Renal cortical epithelial cell (primary cell): ENCODE measurements around the gene MLH1. TPM values are rescaled to one million over a fixed set of nuclear protein-coding genes. Genes with fewer than 3 reads are reported as not detected.

Source experiments
- DNase-seq: peaks from one replicate; pipeline ENCODE4 v3.0.0-alpha.2; 2011; ENCODE audit warnings: low read depth
- total RNA-seq: library from RNA; depleted of rRNA; stranded (reverse); fragments of >200 nt; gene quantifications from 2 replicates; pipeline ENCODE4 v1.2.3, GENCODE V29; 2014

Gene MLH1
- total RNA-seq, 1 donor from 2014 or later: 41.9 TPM

- no peak for DNase-seq
Observed at GRCh38 chr3:36973139-36973538, 20.2 kb upstream of the MLH1 start.

- no peak for DNase-seq
Observed at GRCh38 chr3:36981006-36981405, 12.3 kb upstream of the MLH1 start.

GRCh38 chr3:36988356-36988755, 5.0 kb upstream of the MLH1 start:
- no peak for DNase-seq

- DNase-seq: no peak
Observed at GRCh38 chr3:36989005-36989404, 4.3 kb upstream of the MLH1 start.

GRCh38 chr3:36989568-36989967, 3.8 kb upstream of the MLH1 start:
- peak; percentile 9 for DNase-seq

- DNase-seq: no peak
Observed at GRCh38 chr3:36991147-36991546, 2.2 kb upstream of the MLH1 start.

GRCh38 chr3:36991923-36992805, 1.2 kb upstream of the MLH1 start:
- DNase-seq: peak; percentile 61

GRCh38 chr3:36992806-36993325, 452 bp upstream of the MLH1 start, which contains the start of gene EPM2AIP1:
EPM2AIP1 (minus strand) TSS chr3:36993131; CDS start chr3:36993077, 54 bp downstream.
- no peak for DNase-seq

- no peak for DNase-seq
Observed at GRCh38 chr3:37014620-37015019, 21.3 kb downstream of the MLH1 start.

GRCh38 chr3:37015642-37016041, 22.3 kb downstream of the MLH1 start:
- DNase-seq: no peak

GRCh38 chr3:37016903-37017302, 23.6 kb downstream of the MLH1 start:
- no peak for DNase-seq

- DNase-seq: no peak
Observed at GRCh38 chr3:37017683-37018082, 24.4 kb downstream of the MLH1 start.

GRCh38 chr3:37024092-37024491, 30.8 kb downstream of the MLH1 start:
- DNase-seq: no peak

GRCh38 chr3:37024820-37025405, 31.6 kb downstream of the MLH1 start:
- no peak for DNase-seq

GRCh38 chr3:37025561-37026335, 32.4 kb downstream of the MLH1 start:
- no peak for DNase-seq

GRCh38 chr3:37026851-37027250, 33.5 kb downstream of the MLH1 start:
- DNase-seq: peak; percentile 67

- DNase-seq: no peak
Observed at GRCh38 chr3:37028329-37028728, 35.0 kb downstream of the MLH1 start.

- DNase-seq: no peak
Observed at GRCh38 chr3:37029111-37029510, 35.8 kb downstream of the MLH1 start.

- DNase-seq: no peak
Observed at GRCh38 chr3:37029516-37030163, 36.3 kb downstream of the MLH1 start.

- DNase-seq: no peak
Observed at GRCh38 chr3:37030588-37030987, 37.3 kb downstream of the MLH1 start.

GRCh38 chr3:37031096-37031682, 37.9 kb downstream of the MLH1 start:
- no peak for DNase-seq
